ENCODE results near the gene SYNE1.
"Not testable (repeated sequence)": the region's sequence is repeated elsewhere in the genome, so short reads cannot be mapped to it uniquely, and the experiment has no call there.

Gene SYNE1

DNA sequence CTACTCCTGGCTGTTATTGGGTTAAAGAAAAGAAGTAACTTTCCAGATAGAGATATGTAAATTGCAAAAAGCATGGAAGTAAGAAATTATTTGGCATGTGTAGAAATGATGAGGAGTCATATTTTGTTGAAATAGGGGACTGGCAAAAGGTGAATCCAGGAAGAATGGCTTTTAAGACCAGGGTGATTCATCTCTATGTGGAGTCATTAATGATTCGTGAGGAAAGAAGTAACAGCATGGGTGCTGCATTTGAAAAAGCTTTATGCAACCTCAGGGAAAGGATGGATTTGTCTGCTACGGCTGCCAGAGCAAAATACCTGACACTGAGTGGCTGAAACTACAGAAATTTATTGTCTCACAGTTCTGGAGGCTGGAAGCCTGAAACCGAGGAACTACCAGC, 14.8 kb upstream of the SYNE1 start:
- H3K9ac ChIP-seq (ENCODE audit: low read length) = no peak overlapping the region
- H3K27ac ChIP-seq (ENCODE audit: low read length) = no peak overlapping the region
- no peaks in the 10 kb centered on the region for H3K27me3 ChIP-seq (ENCODE audit: control insufficient read depth, insufficient read depth, low read length)
- H3K36me3 ChIP-seq (ENCODE audit: control insufficient read depth, low read depth, low read length) = no peaks in the 10 kb centered on the region
- H3K4me3 ChIP-seq (ENCODE audit: low read length) = no peak overlapping the region
- peaks cover 9% of the 10 kb centered on the region for H3K4me1 ChIP-seq (ENCODE audit: control insufficient read depth, low read depth, low read length)
- no peaks in the 10 kb centered on the region for H3K9me3 ChIP-seq (ENCODE audit: control insufficient read depth, low read depth, low read length)

DNA sequence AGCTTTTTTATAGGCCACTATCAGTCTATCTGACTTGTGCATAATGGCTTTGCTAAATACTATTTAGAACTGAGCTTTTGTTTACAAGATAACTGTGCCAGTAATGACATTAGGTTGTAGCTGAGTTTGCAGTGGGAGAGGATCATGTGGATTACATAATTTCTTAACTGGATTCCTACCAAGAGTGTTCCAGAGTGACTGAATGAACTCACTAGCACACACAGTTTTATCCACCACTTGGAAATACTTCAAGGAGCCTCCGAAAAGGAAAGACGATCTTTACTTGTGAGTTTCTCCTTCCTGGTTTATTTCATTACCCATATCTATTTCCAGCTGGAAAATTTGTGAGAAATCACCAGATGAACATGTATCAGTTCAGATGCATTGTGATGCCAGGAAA, 10.9 kb upstream of the SYNE1 start:
- no peaks in the 10 kb centered on the region for H3K36me3 ChIP-seq (ENCODE audit: control insufficient read depth, low read depth, low read length)

DNA sequence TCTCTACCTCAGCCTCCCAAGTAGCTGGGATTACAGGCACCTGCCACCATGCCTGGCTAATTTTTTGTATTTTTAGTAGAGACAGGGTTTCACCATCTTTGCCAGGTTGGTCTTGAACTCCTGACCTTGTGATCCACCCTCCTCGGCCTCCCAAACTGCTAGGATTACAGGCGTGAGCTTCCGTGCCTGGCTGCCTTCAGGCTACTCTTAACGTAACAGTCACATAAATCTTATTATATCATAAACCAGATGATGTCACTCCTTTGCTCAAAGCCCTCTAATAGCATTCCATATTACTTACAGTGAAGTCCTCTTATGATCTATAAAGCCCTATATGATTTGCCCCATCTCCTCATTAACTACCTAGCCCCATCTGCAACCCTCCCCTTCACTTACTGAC, 9.6 kb upstream of the SYNE1 start:
- not testable (repeated sequence) for H3K4me3 ChIP-seq (ENCODE audit: low read length); H3K4me1 ChIP-seq (ENCODE audit: control insufficient read depth, low read depth, low read length); H3K27ac ChIP-seq (ENCODE audit: low read length); H3K9me3 ChIP-seq (ENCODE audit: control insufficient read depth, low read depth, low read length); H3K36me3 ChIP-seq (ENCODE audit: control insufficient read depth, low read depth, low read length); H3K27me3 ChIP-seq (ENCODE audit: control insufficient read depth, insufficient read depth, low read length); H3K9ac ChIP-seq (ENCODE audit: low read length)

More for the DNA sequence above, 10.9 kb upstream of the SYNE1 start:
- Histone ChIP-seq H3K4me1 (ENCODE audit: control insufficient read depth, low read depth, low read length) (peaks cover 9% of the 10 kb centered on the region), H3K27me3 (ENCODE audit: control insufficient read depth, insufficient read depth, low read length) (no peaks in the 10 kb centered on the region), H3K27ac (ENCODE audit: low read length) (no peak overlapping the region), H3K4me3 (ENCODE audit: low read length) (no peak overlapping the region), H3K9ac (ENCODE audit: low read length) (no peak overlapping the region), H3K9me3 (ENCODE audit: control insufficient read depth, low read depth, low read length) (no peaks in the 10 kb centered on the region)

DNA sequence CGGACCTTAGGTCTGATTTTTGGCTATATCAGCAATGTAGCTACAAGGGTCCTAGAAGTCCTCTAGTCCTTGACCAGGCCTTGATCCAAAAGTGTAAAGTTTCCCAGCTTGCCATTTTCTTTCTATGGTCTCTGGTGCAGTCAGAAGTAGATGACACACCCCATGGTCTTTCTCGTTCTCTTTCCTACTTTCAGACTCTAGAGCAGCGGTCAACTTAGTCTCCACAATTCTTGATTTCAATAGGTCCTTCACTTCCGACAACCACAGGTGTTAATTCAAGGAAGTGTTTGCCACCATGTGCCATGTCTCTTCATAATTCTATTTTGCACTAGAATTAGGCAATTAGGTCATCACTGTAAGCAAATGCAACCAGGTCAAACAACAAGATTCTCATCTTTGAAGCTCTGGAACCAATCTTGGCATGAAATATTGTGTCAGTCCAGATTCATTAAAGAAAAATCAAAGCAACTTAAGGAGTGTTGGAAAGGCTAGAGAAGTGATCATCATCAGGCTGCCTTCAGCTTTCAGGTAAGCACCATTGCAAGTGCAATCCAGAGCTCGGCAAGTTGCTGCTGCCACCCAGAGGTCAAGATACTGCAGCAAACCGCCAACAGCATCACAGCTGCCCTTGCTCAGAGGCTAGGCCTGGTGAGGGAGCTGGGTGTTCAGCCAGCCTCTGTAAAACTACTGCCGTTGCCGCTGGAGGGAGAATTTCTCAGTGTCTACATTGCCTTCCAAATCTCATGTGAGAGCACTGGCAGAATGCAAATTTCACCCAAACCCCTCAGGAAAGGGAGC, 5.6 kb upstream of the SYNE1 start:
- Histone ChIP-seq H3K9me3 (ENCODE audit: control insufficient read depth, low read depth, low read length) (no peaks in the 10 kb centered on the region), H3K4me1 (ENCODE audit: control insufficient read depth, low read depth, low read length) (no peaks in the 10 kb centered on the region), H3K9ac (ENCODE audit: low read length) (no peak overlapping the region), H3K27me3 (ENCODE audit: control insufficient read depth, insufficient read depth, low read length) (peaks cover 13% of the 10 kb centered on the region), H3K36me3 (ENCODE audit: control insufficient read depth, low read depth, low read length) (no peaks in the 10 kb centered on the region), H3K4me3 (ENCODE audit: low read length) (no peak overlapping the region), H3K27ac (ENCODE audit: low read length) (no peak overlapping the region)

DNA sequence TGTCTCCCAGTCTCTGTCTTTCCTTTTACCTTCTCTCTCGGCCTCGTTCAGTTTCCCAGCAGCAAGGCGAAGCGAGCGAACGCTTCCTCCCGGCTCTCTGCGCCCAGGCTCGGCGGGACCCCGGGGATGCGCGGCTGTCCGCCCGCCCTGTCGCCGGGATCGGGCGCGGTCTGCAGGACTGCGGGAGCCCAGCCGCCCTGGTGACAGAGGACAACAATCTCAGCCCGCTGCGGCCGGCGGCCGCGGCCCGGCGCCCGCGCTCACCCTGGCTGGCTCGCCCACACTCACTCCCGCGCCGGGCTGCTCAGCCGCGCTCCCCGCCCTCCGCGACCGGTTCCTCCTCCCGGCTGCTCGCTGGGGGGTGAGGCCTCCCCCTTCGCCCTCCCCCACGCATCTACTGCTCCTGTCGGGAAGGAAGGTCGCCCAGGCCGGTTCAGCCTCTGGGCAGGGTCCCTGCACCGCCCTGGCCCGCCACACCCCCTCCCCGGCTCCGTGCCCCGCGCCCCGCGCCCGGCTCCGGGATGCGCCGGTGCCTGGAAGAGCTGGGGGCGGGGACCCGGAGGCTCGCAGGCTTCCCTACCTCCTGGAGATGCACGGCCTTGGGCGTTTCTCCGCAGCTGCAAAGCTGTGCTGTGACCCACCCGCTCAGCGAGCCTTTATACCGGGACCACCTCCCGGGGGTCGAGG, 410 bp downstream of the SYNE1 start:
- Histone ChIP-seq H3K9ac (ENCODE audit: low read length) (no peak overlapping the region), H3K36me3 (ENCODE audit: control insufficient read depth, low read depth, low read length) (no peaks in the 10 kb centered on the region), H3K27ac (ENCODE audit: low read length) (no peak overlapping the region), H3K4me3 (ENCODE audit: low read length) (peak overlapping the region; percentile 73), H3K27me3 (ENCODE audit: control insufficient read depth, insufficient read depth, low read length) (peaks cover 45% of the 10 kb centered on the region), H3K4me1 (ENCODE audit: control insufficient read depth, low read depth, low read length) (no peaks in the 10 kb centered on the region), H3K9me3 (ENCODE audit: control insufficient read depth, low read depth, low read length) (no peaks in the 10 kb centered on the region)

DNA sequence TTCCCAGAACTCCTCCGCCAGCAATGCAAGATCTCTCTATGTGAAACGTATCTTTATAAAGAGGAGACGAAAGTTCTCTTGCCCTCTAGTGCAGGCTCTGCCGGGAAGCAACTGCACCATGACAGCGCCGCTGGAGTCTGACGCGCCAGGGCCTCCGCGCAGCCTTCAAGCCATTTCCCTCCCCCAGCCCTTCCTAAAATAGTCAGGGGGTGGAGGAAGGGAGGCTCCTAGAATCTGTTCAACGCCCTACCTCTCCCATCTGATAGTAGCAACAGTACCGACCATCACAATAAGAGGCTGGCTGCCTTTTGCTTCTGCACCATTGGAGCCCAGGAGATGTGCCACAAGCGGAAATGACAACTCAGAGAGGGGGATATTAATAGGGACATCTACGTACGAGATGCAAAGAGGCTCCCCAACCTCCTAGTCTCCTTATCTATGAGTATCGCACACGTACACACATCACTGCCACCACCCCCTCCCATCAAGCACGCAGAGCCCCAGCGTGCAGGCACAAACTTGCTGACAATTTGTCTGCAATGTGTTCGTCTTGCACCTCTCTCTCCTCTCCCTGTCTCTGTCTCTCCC, 1.0 kb downstream of the SYNE1 start:
- Histone ChIP-seq H3K27ac (ENCODE audit: low read length) (no peak overlapping the region), H3K4me1 (ENCODE audit: control insufficient read depth, low read depth, low read length) (no peaks in the 10 kb centered on the region), H3K4me3 (ENCODE audit: low read length) (peak overlapping the region; percentile 73), H3K9ac (ENCODE audit: low read length) (no peak overlapping the region), H3K36me3 (ENCODE audit: control insufficient read depth, low read depth, low read length) (no peaks in the 10 kb centered on the region), H3K9me3 (ENCODE audit: control insufficient read depth, low read depth, low read length) (no peaks in the 10 kb centered on the region), H3K27me3 (ENCODE audit: control insufficient read depth, insufficient read depth, low read length) (peaks cover 45% of the 10 kb centered on the region)

DNA sequence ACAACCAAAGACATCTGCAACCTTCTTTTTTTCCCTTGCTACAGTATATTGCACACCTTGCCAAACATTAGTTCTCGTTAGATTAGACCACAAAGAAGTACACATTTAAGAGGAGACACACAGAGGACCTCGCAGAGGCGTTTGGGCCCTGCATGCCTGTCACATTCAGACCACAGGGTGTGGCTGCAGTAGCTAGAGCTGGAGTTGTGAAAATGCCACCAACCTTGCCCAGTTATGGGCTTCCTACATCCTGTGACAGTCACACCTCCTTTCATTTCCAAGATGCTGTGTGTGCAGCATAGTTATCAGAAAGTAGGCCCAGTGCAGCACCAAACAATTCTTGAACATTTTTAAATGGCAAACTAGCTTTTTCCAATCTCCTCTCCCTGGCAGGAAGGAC, 2.4 kb downstream of the SYNE1 start:
- Histone ChIP-seq H3K27ac (ENCODE audit: low read length) (no peak overlapping the region), H3K4me1 (ENCODE audit: control insufficient read depth, low read depth, low read length) (no peaks in the 10 kb centered on the region), H3K4me3 (ENCODE audit: low read length) (no peak overlapping the region), H3K27me3 (ENCODE audit: control insufficient read depth, insufficient read depth, low read length) (peaks cover 45% of the 10 kb centered on the region), H3K36me3 (ENCODE audit: control insufficient read depth, low read depth, low read length) (no peaks in the 10 kb centered on the region), H3K9ac (ENCODE audit: low read length) (no peak overlapping the region), H3K9me3 (ENCODE audit: control insufficient read depth, low read depth, low read length) (no peaks in the 10 kb centered on the region)

DNA sequence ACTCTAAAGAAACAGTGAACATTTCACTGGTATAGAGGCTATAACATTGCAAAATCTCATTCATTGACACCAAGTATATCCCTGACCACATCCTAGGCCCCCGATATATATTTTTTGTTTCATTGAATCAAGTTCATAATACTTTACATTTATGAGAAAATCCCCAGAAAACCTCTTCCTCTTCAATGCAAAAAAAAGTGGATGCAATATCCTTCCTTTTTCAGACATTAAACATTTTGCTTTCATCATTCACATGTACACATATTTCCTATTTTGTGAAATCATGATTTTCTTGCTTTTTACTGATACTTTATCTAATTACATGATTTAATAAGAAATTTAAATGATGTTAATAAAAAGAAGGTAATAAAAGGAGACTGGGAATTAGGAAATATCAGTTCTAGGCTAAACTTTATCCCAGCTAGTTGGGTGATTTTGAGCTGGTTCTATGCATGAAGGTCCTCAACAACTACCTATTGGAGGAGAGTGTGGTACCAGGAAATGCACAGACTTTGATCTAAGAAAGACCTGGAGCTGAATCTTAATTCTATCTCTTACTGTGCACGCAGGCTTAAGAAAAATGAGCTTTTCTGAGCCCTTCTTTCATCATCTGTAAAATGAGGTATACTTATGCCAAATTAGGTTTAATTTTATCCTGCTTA, 4.9 kb downstream of the SYNE1 start:
- no peak overlapping the region for H3K9ac ChIP-seq (ENCODE audit: low read length)
- H3K27me3 ChIP-seq (ENCODE audit: control insufficient read depth, insufficient read depth, low read length) = peaks cover 26% of the 10 kb centered on the region
- no peak overlapping the region for H3K27ac ChIP-seq (ENCODE audit: low read length)
- H3K4me1 ChIP-seq (ENCODE audit: control insufficient read depth, low read depth, low read length) = no peaks in the 10 kb centered on the region
- no peak overlapping the region for H3K4me3 ChIP-seq (ENCODE audit: low read length)
- H3K36me3 ChIP-seq (ENCODE audit: control insufficient read depth, low read depth, low read length) = no peaks in the 10 kb centered on the region
- no peaks in the 10 kb centered on the region for H3K9me3 ChIP-seq (ENCODE audit: control insufficient read depth, low read depth, low read length)

DNA sequence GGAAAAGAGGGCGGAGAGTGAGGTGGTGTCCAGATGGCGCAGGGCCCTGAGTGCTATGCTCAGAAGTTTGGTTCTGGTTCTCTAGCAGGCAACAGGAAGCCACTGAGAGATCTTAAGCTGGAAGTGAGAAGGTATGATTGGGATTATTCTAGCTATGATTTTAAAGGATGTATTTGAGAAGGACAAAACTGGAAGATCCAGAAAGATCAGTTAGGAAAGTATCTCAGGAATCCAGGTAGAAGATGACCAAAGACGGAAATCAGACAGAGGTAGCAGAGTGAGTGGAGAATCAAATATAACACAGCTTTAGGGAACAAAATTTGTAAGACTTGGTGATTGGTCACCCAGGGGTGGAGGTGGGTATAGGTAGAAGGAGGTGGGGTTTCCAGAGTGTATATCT, 5.8 kb downstream of the SYNE1 start:
- H3K4me3 ChIP-seq (ENCODE audit: low read length) = no peak overlapping the region
- H3K27ac ChIP-seq (ENCODE audit: low read length) = no peak overlapping the region
- no peaks in the 10 kb centered on the region for H3K4me1 ChIP-seq (ENCODE audit: control insufficient read depth, low read depth, low read length)
- no peaks in the 10 kb centered on the region for H3K9me3 ChIP-seq (ENCODE audit: control insufficient read depth, low read depth, low read length)
- H3K27me3 ChIP-seq (ENCODE audit: control insufficient read depth, insufficient read depth, low read length) = peaks cover 19% of the 10 kb centered on the region
- no peaks in the 10 kb centered on the region for H3K36me3 ChIP-seq (ENCODE audit: control insufficient read depth, low read depth, low read length)
- no peak overlapping the region for H3K9ac ChIP-seq (ENCODE audit: low read length)

DNA sequence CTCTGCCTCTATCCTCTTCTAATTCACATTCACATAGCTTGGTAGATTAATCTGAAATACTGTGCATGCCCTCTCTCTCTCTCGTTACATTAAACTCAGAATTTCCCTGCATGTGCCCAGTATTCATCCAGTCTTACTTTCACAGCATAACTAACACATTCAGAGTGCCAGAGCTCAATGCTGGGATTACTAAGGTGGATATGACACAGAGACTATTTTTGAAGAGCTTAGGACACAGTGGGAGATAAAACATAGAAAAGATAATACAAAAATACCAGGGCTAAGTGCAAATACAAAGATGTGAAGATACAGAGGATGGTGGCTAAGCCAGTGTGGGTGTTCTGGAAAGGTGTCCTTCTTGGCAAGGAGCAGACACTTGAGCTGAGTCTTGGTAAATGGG, 6.3 kb downstream of the SYNE1 start:
- Histone ChIP-seq H3K27ac (ENCODE audit: low read length) (no peak overlapping the region), H3K27me3 (ENCODE audit: control insufficient read depth, insufficient read depth, low read length) (peaks cover 13% of the 10 kb centered on the region), H3K4me3 (ENCODE audit: low read length) (no peak overlapping the region), H3K9ac (ENCODE audit: low read length) (no peak overlapping the region), H3K36me3 (ENCODE audit: control insufficient read depth, low read depth, low read length) (no peaks in the 10 kb centered on the region), H3K4me1 (ENCODE audit: control insufficient read depth, low read depth, low read length) (no peaks in the 10 kb centered on the region), H3K9me3 (ENCODE audit: control insufficient read depth, low read depth, low read length) (no peaks in the 10 kb centered on the region)

DNA sequence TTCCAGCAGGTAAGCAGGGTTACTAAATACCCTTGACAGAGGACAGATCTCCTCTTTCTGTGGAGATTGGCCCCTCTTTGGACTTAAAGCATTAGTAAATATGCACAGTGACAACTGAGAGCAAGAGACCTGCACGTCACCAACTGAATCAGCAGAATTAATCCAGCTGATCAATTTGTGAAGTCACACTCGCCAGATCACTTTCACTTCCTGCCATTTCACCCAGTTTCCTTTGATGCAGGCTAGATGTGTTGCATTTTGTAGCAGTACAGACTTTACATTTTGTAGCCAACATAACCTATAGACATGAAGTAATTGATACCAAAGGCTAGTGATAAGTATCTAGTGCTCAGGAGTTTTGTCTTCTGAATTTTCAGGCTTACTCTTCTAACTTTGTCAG, 11.9 kb downstream of the SYNE1 start:
- H3K27ac ChIP-seq (ENCODE audit: low read length) = no peak overlapping the region
- no peaks in the 10 kb centered on the region for H3K4me1 ChIP-seq (ENCODE audit: control insufficient read depth, low read depth, low read length)
- H3K4me3 ChIP-seq (ENCODE audit: low read length) = no peak overlapping the region
- no peak overlapping the region for H3K9ac ChIP-seq (ENCODE audit: low read length)
- H3K27me3 ChIP-seq (ENCODE audit: control insufficient read depth, insufficient read depth, low read length) = no peaks in the 10 kb centered on the region
- H3K9me3 ChIP-seq (ENCODE audit: control insufficient read depth, low read depth, low read length) = no peaks in the 10 kb centered on the region
- H3K36me3 ChIP-seq (ENCODE audit: control insufficient read depth, low read depth, low read length) = no peaks in the 10 kb centered on the region
